GM19043 (cell line): Measurements from ENCODE around the gene ACSF2.
A peak's percentile ranks its signal among the peaks of the same experiment; 100 is the strongest.
"Not testable (repeated sequence)": the region's sequence is repeated elsewhere in the genome, so short reads cannot be mapped to it uniquely, and the experiment has no call there.

Source experiments
- ATAC-seq: cut with Tn5 transposase; IDR thresholded peaks from one replicate; pipeline ENCODE4 v1.9.1; 2021; ENCODE audit warnings: low read depth; ENCODE audit not compliant: unreplicated experiment

The ACSF2 gene, protein sequence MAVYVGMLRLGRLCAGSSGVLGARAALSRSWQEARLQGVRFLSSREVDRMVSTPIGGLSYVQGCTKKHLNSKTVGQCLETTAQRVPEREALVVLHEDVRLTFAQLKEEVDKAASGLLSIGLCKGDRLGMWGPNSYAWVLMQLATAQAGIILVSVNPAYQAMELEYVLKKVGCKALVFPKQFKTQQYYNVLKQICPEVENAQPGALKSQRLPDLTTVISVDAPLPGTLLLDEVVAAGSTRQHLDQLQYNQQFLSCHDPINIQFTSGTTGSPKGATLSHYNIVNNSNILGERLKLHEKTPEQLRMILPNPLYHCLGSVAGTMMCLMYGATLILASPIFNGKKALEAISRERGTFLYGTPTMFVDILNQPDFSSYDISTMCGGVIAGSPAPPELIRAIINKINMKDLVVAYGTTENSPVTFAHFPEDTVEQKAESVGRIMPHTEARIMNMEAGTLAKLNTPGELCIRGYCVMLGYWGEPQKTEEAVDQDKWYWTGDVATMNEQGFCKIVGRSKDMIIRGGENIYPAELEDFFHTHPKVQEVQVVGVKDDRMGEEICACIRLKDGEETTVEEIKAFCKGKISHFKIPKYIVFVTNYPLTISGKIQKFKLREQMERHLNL

DNA sequence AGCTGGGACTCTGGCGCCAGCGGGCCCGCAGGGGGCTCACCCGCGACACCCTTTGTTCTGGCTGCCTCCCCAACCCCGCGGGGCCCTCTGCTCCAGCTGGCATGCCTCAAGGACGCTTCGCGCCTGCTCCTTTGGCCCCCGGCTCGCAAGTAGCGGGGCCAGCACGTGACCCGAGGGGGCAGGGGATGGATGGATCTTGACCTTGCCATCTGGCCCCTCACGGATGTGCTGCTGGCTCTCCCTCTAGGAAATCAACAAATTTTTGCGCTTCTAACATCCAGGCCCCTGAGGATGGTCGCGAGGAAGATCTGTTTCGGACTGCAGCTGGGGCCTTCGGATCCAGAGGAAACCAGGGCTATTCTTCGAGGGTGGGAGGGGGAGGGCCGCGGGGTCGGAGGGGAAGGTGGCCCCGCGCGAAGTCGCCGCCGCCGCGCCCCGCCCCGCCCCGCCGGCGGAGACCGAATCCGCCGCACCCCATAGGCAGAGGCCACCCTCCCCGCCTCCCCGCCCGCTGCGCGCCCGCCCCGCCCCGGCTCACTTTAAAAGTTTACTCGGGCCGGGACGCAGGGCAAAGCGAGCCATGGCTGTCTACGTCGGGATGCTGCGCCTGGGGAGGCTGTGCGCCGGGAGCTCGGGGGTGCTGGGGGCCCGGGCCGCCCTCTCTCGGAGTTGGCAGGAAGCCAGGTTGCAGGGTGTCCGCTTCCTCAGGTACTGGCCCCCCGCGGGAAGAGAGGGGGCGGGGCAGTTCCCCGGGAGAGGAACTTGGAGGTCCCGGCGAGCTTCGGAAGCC lies at the start of gene ACSF2:
Gene ACSF2, plus strand, starts transcription at position 537 of the 790 bp plus-strand sequence. Its CDS starts 44 bp downstream, at position 581.
- no peak for ATAC-seq

DNA sequence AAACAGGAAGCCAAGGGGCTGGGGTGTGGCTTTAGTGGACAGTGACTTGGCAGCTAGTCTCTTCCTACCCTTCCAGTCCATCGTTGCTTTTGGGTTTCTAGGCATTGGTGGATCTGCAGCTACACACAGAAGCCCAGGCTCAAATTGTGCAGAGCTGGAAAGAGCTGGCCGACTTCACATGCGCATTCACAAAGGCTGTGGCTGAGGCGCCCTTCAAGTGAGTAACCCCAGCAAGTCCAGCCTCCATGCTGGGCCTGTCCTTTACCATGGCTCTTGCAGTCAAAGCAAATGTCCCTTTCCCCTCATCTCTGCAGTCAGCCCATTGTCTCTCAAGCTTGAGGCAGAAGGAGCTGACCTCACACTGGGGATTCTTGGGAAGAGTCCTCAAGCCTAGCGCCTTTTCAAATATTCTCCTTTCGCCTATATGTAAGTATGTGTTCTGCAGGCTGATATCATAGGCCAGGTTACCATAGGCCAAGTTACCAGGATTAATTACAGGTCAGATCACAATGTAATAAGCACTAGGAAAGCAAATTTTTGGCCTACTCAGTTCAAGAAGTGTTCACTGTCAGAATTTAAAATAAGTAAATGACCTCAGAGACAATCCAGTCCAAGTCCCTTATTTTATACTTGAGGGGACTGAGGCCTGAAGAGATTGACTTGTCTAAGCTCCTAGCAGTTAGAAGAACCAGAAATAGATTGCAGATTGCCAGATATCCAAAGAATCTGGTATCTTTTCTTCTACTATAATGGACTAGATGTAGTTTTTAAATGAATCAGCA lies 46.5 kb upstream of the ACSF2 start:
- no peak for ATAC-seq

DNA sequence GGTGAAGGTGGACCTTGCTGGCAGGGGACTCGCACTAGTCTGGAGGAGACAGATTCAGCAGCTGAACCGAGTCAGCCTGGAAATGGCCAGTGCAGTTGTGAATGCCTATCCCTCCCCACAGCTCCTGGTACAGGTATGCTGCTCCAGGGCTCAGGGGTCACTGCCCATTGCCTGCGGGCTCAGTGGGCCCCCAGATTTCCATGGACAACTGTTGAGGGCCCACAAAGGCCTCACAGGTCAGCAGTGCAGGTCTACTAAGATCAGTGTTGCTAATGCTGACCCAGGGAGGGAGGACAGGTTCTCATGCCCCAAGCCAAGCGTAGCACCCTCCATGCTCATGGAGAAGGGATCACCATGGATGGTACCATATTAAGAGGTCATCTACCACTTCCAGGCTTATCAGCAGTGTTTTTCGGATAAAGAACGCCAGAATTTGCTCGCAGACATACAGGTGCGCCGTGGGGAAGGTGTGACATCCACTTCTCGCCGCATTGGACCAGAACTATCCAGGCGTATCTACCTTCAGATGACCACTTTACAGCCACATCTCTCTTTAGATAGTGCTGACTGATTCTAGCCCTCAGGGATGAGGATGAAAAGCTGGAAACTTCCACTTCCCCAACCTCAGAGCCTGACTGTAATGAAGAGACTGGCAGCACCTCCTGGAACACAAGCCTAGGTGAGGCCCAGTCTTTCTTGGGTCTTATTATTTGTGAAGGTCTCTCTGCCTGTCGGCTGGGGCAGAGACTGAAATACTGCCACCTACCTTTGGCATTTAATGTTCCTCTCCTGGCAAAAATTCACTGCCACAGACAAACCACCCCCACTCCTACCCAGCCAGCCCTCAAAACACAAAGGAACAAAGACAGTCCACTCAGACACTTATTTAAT lies 45.4 kb upstream of the ACSF2 start:
- ATAC-seq = no peak

DNA sequence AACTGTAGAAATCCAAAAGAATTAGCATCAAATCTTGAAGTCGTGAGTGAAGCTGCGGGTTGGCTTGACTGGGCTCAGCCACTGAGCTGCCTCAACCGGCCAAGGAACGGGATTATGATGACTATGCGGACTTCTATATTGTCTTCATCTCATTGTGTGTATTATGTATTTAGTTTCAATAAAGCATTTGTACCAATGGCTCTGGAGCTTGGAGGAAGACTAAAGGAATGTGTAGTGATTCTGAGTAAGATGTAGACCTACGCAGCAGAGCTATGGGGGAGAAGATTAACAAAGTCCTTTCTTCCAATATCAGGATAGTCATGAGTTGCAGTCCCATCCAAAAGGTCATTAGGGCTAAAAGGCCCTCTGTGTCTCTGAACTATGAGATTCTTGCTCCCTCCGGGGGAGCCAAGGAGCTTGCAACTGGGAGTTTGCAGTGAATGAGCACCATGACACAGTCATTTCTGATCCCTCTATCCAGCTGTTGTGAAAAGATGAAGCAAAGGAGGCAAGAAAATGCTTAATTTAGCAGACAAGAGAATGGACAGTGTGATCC lies 44.7 kb upstream of the ACSF2 start:
- no peak for ATAC-seq

DNA sequence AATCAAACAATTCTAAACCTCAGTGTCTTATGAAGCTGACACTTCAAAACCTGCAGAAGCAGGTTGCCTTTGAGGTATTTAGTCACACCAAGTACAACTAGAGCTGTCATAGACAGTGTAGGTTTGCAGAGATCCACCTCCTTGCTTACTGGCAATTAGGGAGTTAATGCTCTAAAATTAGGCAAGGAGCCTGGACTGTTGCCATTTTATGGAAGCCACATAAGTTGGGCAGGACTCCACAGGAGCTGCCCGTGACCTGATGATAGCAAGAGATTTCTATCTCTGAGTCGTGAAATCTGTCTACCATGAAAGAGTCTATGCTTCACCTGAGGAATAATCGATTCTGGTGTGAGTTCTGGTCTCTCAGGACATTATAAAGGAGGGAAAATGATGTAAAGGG lies 44.1 kb upstream of the ACSF2 start:
- no peak for ATAC-seq

DNA sequence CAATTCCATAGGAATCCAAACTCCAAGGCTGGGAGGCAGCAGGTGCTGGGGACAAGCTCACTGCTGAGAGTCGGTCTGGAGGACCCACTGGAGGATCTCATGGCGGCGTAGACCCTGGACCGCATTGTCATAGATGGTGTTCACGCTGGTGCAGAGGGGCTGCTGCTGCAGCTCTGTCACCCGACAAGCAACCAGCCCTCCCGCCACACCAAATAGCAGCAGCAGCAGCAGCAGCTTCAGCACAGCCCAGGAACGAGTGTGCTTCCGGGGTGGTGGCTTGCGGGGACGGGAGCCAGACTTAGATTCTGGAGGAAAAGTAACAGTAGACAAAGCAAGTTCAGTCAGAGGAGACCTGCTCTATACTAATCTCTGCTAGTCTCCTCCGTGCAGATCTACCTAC lies 43.1 kb upstream of the ACSF2 start:
- no peak for ATAC-seq

DNA sequence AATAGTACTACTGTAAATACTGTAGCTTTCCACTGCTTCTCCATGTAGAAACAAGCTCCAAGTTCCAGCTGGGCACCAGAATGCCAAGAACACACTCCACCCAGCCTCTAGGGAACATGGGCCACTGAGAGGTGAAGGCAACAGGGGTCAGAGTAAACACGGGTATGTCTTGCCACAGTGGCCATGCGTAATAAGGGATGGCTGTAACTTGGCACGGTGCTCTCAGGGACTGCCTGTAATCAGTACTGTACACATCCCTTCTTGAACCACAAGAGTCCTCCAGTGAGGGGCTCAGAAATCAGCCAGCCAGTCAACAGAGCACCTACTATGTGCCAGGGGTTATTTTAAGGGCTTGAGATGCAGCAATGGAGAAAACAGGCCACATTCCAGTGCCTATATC lies 39.5 kb upstream of the ACSF2 start:
- no peak for ATAC-seq

DNA sequence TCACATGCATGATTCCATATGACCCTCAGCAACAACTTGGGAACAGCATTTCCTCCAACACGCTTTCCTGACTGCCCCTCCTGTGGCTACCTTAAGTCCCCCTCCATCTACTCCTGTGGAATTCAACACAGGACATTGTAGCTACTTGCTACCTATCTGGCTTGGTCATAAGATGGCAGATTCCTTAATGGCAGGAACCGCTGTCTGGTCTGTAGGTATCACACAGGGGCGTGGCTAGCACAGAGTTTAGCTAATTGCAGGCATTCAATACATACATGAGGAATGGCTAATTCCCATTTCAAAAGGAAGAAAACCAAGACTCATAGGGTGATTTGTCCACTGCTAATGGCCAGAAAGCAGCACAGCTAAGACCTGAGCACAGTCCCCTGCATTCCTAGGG lies 37.3 kb upstream of the ACSF2 start:
- no peak for ATAC-seq

DNA sequence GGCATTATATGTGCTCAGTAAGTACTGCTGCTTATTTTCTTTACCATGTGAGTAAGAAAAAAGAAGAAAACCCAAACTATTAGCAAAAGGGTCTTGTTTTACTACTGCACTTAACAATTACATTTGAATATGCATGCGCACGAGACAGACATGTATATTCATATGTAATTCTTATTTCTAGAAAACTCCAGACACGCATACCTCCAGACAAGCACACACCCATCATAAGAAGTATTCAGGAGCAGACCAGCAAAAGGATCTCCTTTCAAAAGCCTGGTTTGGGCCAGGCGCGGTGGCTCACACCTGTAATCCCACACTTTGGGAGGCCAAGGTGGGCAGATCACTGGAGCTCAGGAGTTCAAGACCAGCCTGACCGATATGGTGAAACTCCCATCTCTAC lies 36.5 kb upstream of the ACSF2 start:
- no peak for ATAC-seq

DNA sequence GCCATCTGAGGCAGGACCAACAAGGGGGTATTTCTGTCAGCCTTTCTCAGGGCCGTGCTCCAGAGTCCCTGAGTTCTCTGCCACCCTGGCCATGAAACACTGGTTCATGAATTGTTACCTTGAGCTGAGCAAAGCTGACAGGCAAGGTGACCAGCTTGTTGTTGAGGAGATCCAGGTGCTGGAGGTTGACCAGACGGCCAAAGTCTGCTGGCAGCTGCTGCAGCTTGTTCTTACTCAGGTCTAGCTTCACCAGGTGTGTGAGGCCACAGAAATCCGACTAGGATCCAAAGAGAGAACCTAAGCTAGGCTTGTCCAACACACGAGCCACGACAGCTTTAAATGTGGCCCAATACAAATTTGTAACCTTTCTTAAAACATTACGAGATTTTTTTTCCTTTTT lies 33.4 kb upstream of the ACSF2 start:
- ATAC-seq = no peak

DNA sequence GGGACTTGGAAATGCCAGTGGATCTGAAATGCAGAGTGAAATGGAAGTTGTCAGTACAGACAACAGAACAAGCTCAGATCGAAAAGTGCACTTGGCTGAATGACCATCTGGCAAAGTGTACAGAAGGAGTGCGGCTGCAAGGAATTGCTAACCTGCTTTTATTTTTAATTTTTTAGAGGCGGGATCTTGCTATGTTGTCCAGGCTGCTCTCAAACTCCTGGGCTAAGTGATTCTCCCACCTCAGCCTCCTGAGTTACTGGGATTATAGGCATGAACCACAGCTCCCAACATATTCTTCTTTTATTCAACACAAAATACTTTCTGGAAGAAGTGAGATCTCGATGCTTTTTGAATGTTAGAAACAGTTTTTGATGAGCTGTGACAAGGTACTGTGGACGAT lies 32.3 kb upstream of the ACSF2 start:
- ATAC-seq = no peak

DNA sequence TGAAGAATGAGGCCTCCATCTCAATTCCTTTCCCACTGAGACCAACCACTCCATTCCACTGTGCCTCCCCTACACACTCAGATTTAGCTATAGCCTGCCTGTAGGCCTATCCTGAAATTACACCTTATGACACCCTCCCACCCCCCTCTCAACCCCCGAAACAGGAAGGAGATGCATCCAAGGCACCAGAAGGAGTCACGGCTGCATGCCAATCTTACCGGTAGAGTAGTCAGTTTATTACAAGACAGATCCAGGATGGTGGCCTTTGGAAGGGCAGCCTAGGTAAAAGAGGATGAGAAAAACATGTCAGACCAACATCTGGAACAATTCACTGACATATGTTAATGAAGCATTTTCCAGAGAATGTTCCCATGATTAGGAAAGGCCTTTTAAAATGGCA lies 31.3 kb upstream of the ACSF2 start:
- no peak for ATAC-seq

DNA sequence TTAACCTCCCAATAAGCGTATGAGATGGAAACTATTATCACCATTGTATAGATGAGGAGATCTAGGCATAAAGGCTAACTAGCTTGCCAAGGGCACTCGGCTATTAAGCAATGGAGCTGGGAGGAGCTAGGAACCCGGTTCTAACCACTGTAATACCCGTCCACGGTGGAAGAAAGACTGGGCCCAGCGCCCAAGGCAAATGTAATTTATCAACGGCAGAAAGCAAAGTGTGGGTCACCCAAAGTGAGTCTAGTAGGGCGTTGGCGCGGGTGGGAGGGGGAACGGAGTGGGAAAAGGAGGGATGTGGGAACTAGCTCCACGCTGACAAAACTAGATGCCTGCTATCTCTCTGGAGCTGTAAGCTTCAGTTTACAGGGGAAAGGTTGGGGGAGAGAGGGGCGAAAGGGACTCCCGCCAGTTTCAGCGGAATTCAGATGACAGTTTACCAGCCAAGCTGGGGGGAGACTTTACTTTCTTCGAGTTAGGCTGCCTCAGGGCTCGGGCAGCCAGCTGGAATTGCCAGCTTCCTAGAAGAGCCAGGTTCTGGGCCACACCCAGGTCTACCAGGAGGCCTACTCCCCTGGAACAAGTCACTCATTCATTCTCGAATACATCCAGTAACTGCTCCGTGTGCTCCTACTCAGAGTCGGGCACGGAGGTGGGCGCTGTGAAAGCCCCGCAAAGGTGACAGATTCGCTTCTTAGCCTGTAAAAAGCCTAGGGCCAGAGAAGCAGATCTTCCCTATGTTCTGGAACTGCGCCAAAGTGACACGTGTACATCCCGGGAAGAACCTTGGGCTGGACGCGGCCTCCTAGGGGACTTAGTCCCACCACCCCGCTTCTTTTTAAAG lies 29.5 kb upstream of the ACSF2 start:
- ATAC-seq = no peak

DNA sequence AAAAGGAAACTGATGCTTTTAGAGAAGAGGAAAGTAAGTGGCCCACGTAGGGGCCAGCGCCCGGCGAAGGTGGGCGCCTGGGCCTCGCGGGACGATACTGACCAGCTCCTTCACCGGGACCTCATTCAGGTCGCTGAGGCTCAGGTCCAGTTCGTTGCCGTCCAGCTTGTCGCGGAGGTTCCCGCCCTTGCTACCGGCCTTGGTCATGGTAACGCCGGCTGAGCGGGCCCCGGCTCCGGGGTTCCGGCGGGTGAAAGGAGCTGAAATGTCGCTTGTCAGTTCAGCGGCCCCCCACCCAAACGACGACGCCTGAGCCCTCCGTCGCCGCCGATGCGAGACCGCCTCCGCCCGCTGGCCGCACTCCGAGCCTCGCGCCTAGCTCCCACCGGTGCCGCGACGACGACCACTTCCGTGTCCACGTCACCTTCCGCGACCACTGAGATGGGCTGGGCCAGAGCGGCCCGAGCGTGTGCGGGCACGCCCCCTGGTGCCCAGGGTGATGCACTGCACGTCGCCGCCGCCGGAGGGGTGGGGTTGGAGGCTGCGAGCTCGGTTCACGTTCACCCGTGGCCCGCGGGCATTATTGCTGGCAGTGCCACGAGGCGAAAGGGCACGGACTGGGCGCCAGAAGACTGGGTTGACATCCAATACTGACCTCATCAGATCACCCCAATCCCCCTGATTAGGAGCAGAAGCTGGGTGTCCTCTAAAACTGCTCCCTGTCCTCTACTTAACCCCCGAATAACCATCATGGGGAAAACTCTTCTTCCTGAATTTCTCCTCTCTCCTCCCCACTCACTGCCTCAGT lies 28.7 kb upstream of the ACSF2 start, which contains the start of gene LRRC59:
Gene LRRC59, minus strand, starts transcription at position 413 of the 808 bp plus-strand sequence. Its CDS starts 206 bp downstream, at position 207.
- ATAC-seq = peak; percentile 96

DNA sequence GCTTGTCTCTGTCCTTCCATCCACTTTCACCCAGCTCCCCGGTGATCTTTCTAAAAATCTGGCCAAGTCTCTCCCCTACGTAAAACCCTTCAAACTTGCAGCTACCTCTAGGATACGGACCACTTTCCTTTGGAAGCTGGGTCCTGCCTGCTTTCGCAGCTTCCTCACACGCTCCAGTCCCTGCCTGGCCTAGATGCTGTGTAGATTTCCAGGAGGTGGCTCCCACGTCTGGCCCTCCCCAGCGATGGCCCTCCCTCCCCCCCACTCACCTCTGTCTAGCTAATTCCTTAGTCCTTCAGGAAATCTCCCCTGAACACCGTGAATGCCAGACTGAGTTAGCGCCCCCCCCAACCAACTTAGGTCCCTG lies 28.1 kb upstream of the ACSF2 start:
- no peak for ATAC-seq

DNA sequence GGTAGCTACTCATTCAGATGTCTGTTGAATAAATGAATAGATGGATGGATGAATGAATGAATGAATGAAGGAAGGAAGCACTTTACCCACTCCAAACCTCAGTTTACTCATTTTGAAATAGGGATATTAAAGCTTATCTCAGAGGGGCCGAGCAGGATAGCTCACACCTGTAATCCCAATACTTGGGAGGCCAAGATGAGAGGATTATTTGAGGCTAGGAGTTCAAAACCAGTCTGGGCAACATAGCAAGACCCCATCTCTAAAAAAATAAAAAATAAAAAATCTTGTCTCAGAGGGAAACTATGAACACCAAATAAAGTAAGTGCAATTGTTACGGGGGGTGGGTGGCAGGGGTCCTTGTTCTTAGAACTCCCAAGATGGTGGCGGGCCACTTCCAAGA lies 27.3 kb upstream of the ACSF2 start:
- ATAC-seq = not testable (repeated sequence)

DNA sequence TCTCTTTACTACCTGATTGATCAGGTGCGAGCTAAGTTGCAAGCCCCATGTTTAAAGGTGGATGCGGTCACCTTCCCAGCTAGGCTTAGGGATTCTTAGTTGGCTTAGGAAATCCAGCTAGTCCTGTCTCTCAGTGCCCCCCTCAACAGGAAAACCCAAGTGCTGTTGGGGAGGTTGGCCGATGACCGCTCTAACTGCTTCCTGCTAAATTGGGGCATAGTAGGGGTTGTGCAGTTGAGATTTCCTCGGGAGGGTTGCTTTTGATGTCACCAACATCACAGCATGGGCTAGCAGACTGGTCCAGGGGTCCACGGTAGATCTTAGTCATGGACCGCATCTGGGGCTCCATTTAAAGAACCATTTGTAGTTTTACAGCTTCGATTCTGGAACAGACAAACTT lies 26.4 kb upstream of the ACSF2 start:
- ATAC-seq = not testable (repeated sequence)

DNA sequence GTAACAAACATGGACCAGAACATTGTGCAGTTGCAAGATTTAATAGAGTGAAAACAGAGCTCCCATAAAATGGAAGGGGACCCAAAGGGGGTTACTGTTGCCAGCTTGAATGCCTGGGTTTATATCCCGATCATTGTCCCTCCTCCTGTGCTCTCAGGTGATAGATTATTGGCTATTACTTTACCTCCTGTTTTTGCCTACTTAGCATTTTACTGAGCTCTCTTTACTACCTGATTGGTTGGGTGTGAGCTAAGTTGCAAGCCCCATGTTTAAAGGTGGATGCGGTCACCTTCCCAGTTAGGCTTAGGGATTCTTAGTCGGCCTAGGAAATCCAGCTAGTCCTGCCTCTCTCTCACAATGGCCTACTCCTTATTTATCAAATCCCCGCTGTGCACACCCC lies 20.7 kb upstream of the ACSF2 start:
- not testable (repeated sequence) for ATAC-seq
